ENCODE data around the gene FBXL13. TPM values are rescaled to one million over a fixed set of nuclear protein-coding genes. Genes with fewer than 3 reads are reported as not detected.
"Not testable (repeated sequence)": the region's sequence is repeated elsewhere in the genome, so short reads cannot be mapped to it uniquely, and the experiment has no call there.

Gene FBXL13
- total and polyA plus RNA-seq, 12 donors, result 0.61 to 6.8 (median 2.7) TPM

- H3K9me3 ChIP-seq (replicated peaks in 1 of 3), result no peaks in the 10 kb centered on the region
- no peak for DNase-seq
- 88 to 94% (median 91%) methylated on average over 2 of the region's 2 CpGs for WGBS, 4 donors
- H3K4me3 ChIP-seq, result no peak overlapping the region
- no peaks in the 10 kb centered on the region for H3K4me1 ChIP-seq (replicated peaks in 1 of 2)
- intact Hi-C loops (cut with DNase I), result no loop called here
- no peaks in the 10 kb centered on the region for H3K27me3 ChIP-seq
- TF ChIP-seq CTCF (IDR thresholded peaks at IDR 0.05) (no peak), POLR2A (IDR thresholded peaks at IDR 0.05) (no peak)
- H3K36me3 ChIP-seq (replicated peaks in 1 of 2), result no peaks in the 10 kb centered on the region
- no peak overlapping the region for H3K27ac ChIP-seq
These were observed 25.8 kb downstream of the FBXL13 start for GRCh38 chr7:103048833-103049232.

GRCh38 chr7:103041815-103042214 is 32.8 kb downstream of the FBXL13 start:
- intact Hi-C loops (cut with DNase I); H3K36me3 ChIP-seq (replicated peaks in 1 of 2); H3K27me3 ChIP-seq; DNase-seq; H3K4me1 ChIP-seq (replicated peaks in 1 of 2); H3K27ac ChIP-seq; H3K4me3 ChIP-seq; H3K9me3 ChIP-seq (replicated peaks in 1 of 3): not testable (repeated sequence)
- 76 to 89% (median 83%) methylated on average over 1 of the region's 1 CpG for WGBS, 4 donors

GRCh38 chr7:103037823-103038739 is 36.5 kb downstream of the FBXL13 start:
- H3K27ac ChIP-seq; H3K4me1 ChIP-seq (replicated peaks in 1 of 2); DNase-seq; intact Hi-C loops (cut with DNase I); H3K36me3 ChIP-seq (replicated peaks in 1 of 2); H3K9me3 ChIP-seq (replicated peaks in 1 of 3); H3K27me3 ChIP-seq; H3K4me3 ChIP-seq: not testable (repeated sequence)
- 83 to 91% (median 85%) methylated on average over 12 to 20 of the region's 20 CpGs for WGBS, 4 donors

GRCh38 chr7:103037476-103037822 is 37.1 kb downstream of the FBXL13 start:
- intact Hi-C loops (cut with DNase I), result no loop called here
- H3K4me3 ChIP-seq, result no peak overlapping the region
- no peaks in the 10 kb centered on the region for H3K9me3 ChIP-seq (replicated peaks in 1 of 3)
- DNase-seq, result no peak
- H3K4me1 ChIP-seq (replicated peaks in 1 of 2), result no peaks in the 10 kb centered on the region
- no peak for TF ChIP-seq POLR2A (IDR thresholded peaks at IDR 0.05)
- TF ChIP-seq CTCF (IDR thresholded peaks at IDR 0.05), result no peak
- H3K36me3 ChIP-seq (replicated peaks in 1 of 2), result no peaks in the 10 kb centered on the region
- H3K27ac ChIP-seq, result no peak overlapping the region
- 94 to 95% (median 95%) methylated on average over 1 of the region's 1 CpG for WGBS, 4 donors
- no peaks in the 10 kb centered on the region for H3K27me3 ChIP-seq

- H3K4me3 ChIP-seq; H3K9me3 ChIP-seq (replicated peaks in 1 of 3); H3K36me3 ChIP-seq (replicated peaks in 1 of 2); H3K4me1 ChIP-seq (replicated peaks in 1 of 2); H3K27me3 ChIP-seq; DNase-seq; intact Hi-C loops (cut with DNase I); H3K27ac ChIP-seq: not testable (repeated sequence)
- WGBS, 4 donors, result 79 to 93% (median 89%) methylated on average over 8 to 20 of the region's 20 CpGs
These were observed 40.3 kb downstream of the FBXL13 start for GRCh38 chr7:103034318-103034717.

- H3K4me3 ChIP-seq, result no peak overlapping the region
- no peaks in the 10 kb centered on the region for H3K36me3 ChIP-seq (replicated peaks in 1 of 2)
- H3K9me3 ChIP-seq (replicated peaks in 1 of 3), result no peaks in the 10 kb centered on the region
- no peaks in the 10 kb centered on the region for H3K4me1 ChIP-seq (replicated peaks in 1 of 2)
- H3K27ac ChIP-seq, result no peak overlapping the region
- DNase-seq, result no peak
- WGBS, 4 donors, result 38 to 75% (median 68%) methylated on average over 1 of the region's 1 CpG
- no peaks in the 10 kb centered on the region for H3K27me3 ChIP-seq
- TF ChIP-seq CTCF (IDR thresholded peaks at IDR 0.05) (no peak), POLR2A (IDR thresholded peaks at IDR 0.05) (no peak)
- intact Hi-C loops (cut with DNase I), result no loop called here
These were observed 42.8 kb downstream of the FBXL13 start for GRCh38 chr7:103031781-103032180.
